OCI-LY7 (cell line): Measurements from ENCODE around the gene STK32C. TPM values are rescaled to one million over a fixed set of nuclear protein-coding genes. Genes with fewer than 3 reads are reported as not detected.
A peak's percentile ranks its signal among the peaks of the same experiment; 100 is the strongest.
"Not testable (repeated sequence)": the region's sequence is repeated elsewhere in the genome, so short reads cannot be mapped to it uniquely, and the experiment has no call there.

Source experiments
- BruUV-seq: library from RNA; stranded (reverse); fragments of 400-500 nt; replicated peaks from 2 replicates; lab custom pipeline; 2021; lab: Mats Ljungman, UMichigan
- CTCF ChIA-PET: fragments of 300-600 bp; sonication (Branson Sonifier 250); formaldehyde crosslinking; loops from one replicate; lab custom pipeline; 2022; ENCODE audit warnings: antibody characterized with exemption; ENCODE audit not compliant: unreplicated experiment; lab: Charles Lee
- POLR2A ChIA-PET: fragments of 300-600 bp; sonication (Branson Sonifier 250); formaldehyde crosslinking; loops from one replicate; lab custom pipeline; 2022; ENCODE audit warnings: antibody characterized with exemption; lab: Charles Lee
- DNase-seq: peaks from one replicate; pipeline ENCODE4 v3.0.0-alpha.2; 2015; ENCODE audit warnings: low spot score
- H2AFZ ChIP-seq: fragments of 200-600 bp; sonication (generic), shearing (Covaris generic); 2 replicates; pipeline ENCODE4 v1.6.1; 2014; ENCODE audit warnings: mild to moderate bottlenecking, antibody characterized with exemption, low read length, moderate library complexity
- H3K27ac ChIP-seq: fragments of 200-600 bp; sonication (generic); 2 replicates; pipeline ENCODE4 v1.5.1; 2014; ENCODE audit warnings: mixed run types, low read depth, mild to moderate bottlenecking, moderate library complexity, low read length, inconsistent platforms; ENCODE audit not compliant: poor library complexity, severe bottlenecking
- H3K36me3 ChIP-seq: fragments of 200-600 bp; sonication (generic); 2 replicates; pipeline ENCODE4 v1.6.1; 2014; ENCODE audit warnings: mild to moderate bottlenecking, antibody characterized with exemption, low read length, moderate library complexity, mixed read lengths; ENCODE audit not compliant: insufficient read depth
- H3K4me1 ChIP-seq: fragments of 200-600 bp; sonication (generic); 2 replicates; pipeline ENCODE4 v1.5.1; 2014; ENCODE audit warnings: mild to moderate bottlenecking, low read length; ENCODE audit not compliant: insufficient read depth, poor library complexity, severe bottlenecking
- H3K4me2 ChIP-seq: fragments of 200-600 bp; sonication (generic); 2 replicates; pipeline ENCODE4 v1.6.1; 2014; ENCODE audit warnings: mild to moderate bottlenecking, low read length
- H3K4me3 ChIP-seq: fragments of 200-600 bp; sonication (generic); 2 replicates; pipeline ENCODE4 v1.5.1; 2014; ENCODE audit warnings: mild to moderate bottlenecking, low read depth, low read length; ENCODE audit not compliant: poor library complexity, severe bottlenecking
- H3K79me2 ChIP-seq: fragments of 200-600 bp; sonication (generic); 2 replicates; pipeline ENCODE4 v1.6.1; 2016; ENCODE audit warnings: low read depth, mild to moderate bottlenecking, low read length, moderate library complexity, mixed read lengths; ENCODE audit not compliant: insufficient read depth
- H3K9me2 ChIP-seq: fragments of 200-600 bp; sonication (generic); 2 replicates; pipeline ENCODE4 v1.6.1; 2016; ENCODE audit warnings: mild to moderate bottlenecking, low read length, mixed read lengths; ENCODE audit not compliant: insufficient read depth
- H3K9me3 ChIP-seq: fragments of 200-600 bp; sonication (generic); 2 replicates; pipeline ENCODE4 v1.6.1; 2014; ENCODE audit warnings: mild to moderate bottlenecking, mixed run types, low read length, mixed read lengths
- H4K20me1 ChIP-seq: fragments of 200-600 bp; sonication (generic); 2 replicates; pipeline ENCODE4 v1.6.1; 2014; ENCODE audit warnings: mild to moderate bottlenecking, antibody characterized with exemption, low read length, moderate library complexity, mixed read lengths; ENCODE audit not compliant: insufficient read depth
- CTCF ChIP-seq: fragments of 200-600 bp; sonication (generic); conservative IDR thresholded peaks from 2 replicates; pipeline ENCODE4 v1.5.1; 2014; ENCODE audit warnings: mild to moderate bottlenecking, antibody characterized with exemption, low read length, moderate library complexity, mixed read lengths
- EZH2phosphoT487 ChIP-seq: fragments of 200-600 bp; sonication (generic); IDR thresholded peaks from 2 replicates; pipeline ENCODE4 v1.6.1; 2018; ENCODE audit warnings: low read depth, borderline replicate concordance, mild to moderate bottlenecking, mixed run types, antibody characterized with exemption, low read length, moderate library complexity, mixed read lengths
- intact Hi-C: fragments of 100-400 bp; cut with micrococcal nuclease; formaldehyde crosslinking; loops from one replicate; pipeline ENCODE4 v1.10.0; 2022; ENCODE audit not compliant: unreplicated experiment
- total RNA-seq, 2 experiments: library from RNA; depleted of rRNA in 1 of 2; stranded (reverse); fragments of >200 nt in 1 of 2; shearing (Covaris generic) in 1 of 2; gene quantifications; 2 replicates each; pipeline ENCODE4 v1.2.3, GENCODE V29; 2014 to 2022

Gene STK32C
- total RNA-seq, 2 experiments from 2014 or later: 13.1 to 30.4 TPM

DNA sequence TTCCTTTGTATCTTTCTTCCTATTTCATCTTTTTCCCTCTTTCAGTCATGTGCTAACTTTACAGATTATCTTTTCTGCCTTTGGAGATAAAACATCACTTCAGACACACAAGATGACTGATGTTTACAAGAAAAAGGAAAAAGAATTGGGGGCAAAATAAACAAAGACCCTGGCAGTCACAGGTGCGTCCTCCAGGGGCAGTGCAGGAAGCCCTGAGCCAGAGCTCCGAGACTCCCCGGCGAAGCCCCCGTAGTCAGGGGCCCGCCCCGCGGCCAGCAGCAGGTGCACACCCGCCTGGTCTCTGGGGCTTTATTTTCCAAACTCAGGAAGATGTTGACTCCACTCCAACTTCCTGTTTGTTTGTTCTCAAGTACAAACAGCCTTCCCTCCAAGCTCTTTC, 10.2 kb downstream of the STK32C start:
- Histone ChIP-seq H3K4me3 (no peak overlapping the region), H4K20me1 (no peaks in the 10 kb centered on the region), H3K79me2 (no peaks in the 10 kb centered on the region), H3K36me3 (no peaks in the 10 kb centered on the region), H2AFZ (no peak overlapping the region), H3K9me3 (no peaks in the 10 kb centered on the region), H3K4me2 (no peak overlapping the region), H3K9me2 (no peaks in the 10 kb centered on the region), H3K4me1 (no peaks in the 10 kb centered on the region), H3K27ac (no peak overlapping the region)
- no peak for TF ChIP-seq EZH2phosphoT487
- 0 out of 2 replicates have a peak, but pooled peaks have one; percentile 35 for TF ChIP-seq CTCF
- no TSS peak for BruUV-seq
- CTCF ChIA-PET: no interaction called here
- POLR2A ChIA-PET: no interaction called here
- peak; percentile 31 for DNase-seq
- intact Hi-C loops: no loop called here

DNA sequence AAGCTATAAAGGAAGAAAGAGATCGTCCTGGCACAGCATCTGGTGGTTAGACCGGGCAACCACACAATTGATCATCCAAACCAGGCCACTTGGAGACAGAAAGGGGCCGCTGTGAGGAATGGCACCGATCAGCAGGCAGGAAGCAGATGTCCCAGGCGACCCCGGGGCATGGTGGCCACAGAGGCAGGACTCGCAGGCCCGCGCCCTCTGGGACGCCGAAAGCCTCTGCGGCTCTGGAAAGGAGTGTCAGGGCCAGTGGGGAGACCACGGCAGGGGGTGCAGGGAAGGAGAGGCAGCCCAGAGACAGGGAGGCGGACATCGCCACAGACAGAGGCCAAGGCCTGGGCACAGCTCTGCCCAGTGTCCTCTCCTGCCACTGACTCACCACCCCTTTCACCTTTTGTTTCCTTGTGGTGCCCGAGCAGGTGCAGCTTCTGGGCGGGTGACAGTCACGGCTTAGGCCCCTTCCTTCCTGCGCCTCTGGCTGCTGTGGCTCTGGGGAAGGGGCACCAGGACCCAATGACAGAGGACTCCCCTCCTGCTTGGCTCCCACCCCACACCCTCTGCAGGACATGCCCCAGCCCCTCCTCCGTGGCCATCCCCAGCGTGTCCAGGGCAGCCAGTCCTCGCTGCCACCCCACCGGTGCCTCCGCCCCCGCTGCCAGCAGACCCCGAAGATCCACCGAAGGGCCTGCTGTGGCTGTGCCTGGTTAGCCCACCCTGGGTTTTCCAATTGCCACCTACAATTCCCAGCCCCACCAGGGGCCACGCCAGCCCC, 10.9 kb downstream of the STK32C start:
- no peak overlapping the region for H3K4me3 ChIP-seq
- no peaks in the 10 kb centered on the region for H4K20me1 ChIP-seq
- intact Hi-C loops: no loop called here
- no peaks in the 10 kb centered on the region for H3K36me3 ChIP-seq
- no peaks in the 10 kb centered on the region for H3K9me3 ChIP-seq
- no peak overlapping the region for H2AFZ ChIP-seq
- ChIA-PET CTCF (no interaction called here), POLR2A (no interaction called here)
- no peaks in the 10 kb centered on the region for H3K79me2 ChIP-seq
- no peak for DNase-seq
- no peaks in the 10 kb centered on the region for H3K9me2 ChIP-seq
- no peak overlapping the region for H3K4me2 ChIP-seq
- no TSS peak for BruUV-seq
- H3K27ac ChIP-seq: no peak overlapping the region
- no peaks in the 10 kb centered on the region for H3K4me1 ChIP-seq
- TF ChIP-seq EZH2phosphoT487: no peak
- TF ChIP-seq CTCF: no peak

- POLR2A ChIA-PET, H3K79me2 ChIP-seq, H4K20me1 ChIP-seq, H3K4me2 ChIP-seq, H3K4me3 ChIP-seq, H3K36me3 ChIP-seq, H2AFZ ChIP-seq, H3K9me3 ChIP-seq, CTCF ChIA-PET, BruUV-seq, DNase-seq, H3K9me2 ChIP-seq, H3K4me1 ChIP-seq, intact Hi-C loops, H3K27ac ChIP-seq: not testable (repeated sequence)
Measured at GRCh38 chr10:132295481-132295880, 12.3 kb downstream of the STK32C start.
